Right lobe of liver (tissue), 6 donors: ENCODE measurements around the gene SMPD3. TPM values are rescaled to one million over a fixed set of nuclear protein-coding genes. Genes with fewer than 3 reads are reported as not detected.

Experiments
- ATAC-seq, 4 donors: fragments of 200-7000 bp; cut with Tn5 transposase; one replicate each; pipeline ENCODE4 v1.9.1; 2020; ENCODE audit warnings: mild to moderate bottlenecking in 4 of 4, moderate library complexity in 4 of 4
- DNase-seq, 3 donors: peaks; one replicate each; pipeline ENCODE4 v3.0.0-alpha.2; 2020
- H3K27ac ChIP-seq, 3 donors: fragments of 200-600 bp; one replicate each; pipeline ENCODE4 v1.8.0; 2022
- H3K27me3 ChIP-seq, 2 donors: fragments of 200-600 bp; one replicate each; pipeline ENCODE4 v1.8.0; 2022
- H3K36me3 ChIP-seq, 4 donors: fragments of 200-600 bp; sonication (generic) in 1 of 4; one replicate each; pipeline versions ENCODE4 v1.5.1 to v1.8.0; 2017 to 2022; ENCODE audit warnings: control low read depth in 1 of 4
- H3K4me1 ChIP-seq, 4 donors: fragments of 200-600 bp; sonication (generic) in 1 of 4; one replicate each; pipeline versions ENCODE4 v1.5.1 to v1.8.0; 2017 to 2022; ENCODE audit warnings: control low read depth in 1 of 4
- H3K4me3 ChIP-seq, 3 donors: fragments of 200-600 bp; one replicate each; pipeline ENCODE4 v1.8.0; 2022
- H3K9me3 ChIP-seq, 4 donors: fragments of 200-600 bp; sonication (generic) in 1 of 4; one replicate each; pipeline versions ENCODE4 v1.5.1 to v1.8.0; 2017 to 2022; ENCODE audit warnings: control low read depth in 1 of 4
- CTCF ChIP-seq, 4 donors: fragments of 200-600 bp in 3 of 4; fragments of 450-650 bp in 1 of 4; IDR thresholded peaks; one replicate each; pipeline versions ENCODE4 v1.5.1 to v1.8.0; 2016 to 2022; ENCODE audit warnings: antibody characterized with exemption in 4 of 4, mild to moderate bottlenecking in 2 of 4
- POLR2A ChIP-seq: fragments of 450-650 bp; IDR thresholded peaks from one replicate; pipeline ENCODE4 v1.6.1; 2017; ENCODE audit warnings: antibody characterized with exemption, mild to moderate bottlenecking
- WGBS: methylation state at CpG from one replicate; pipeline ENCODE4 v1.1.6; 2018; ENCODE audit warnings: low coverage, low lambda C conversion rate; ENCODE audit not compliant: insufficient coverage; ENCODE audit errors: missing lambda C conversion rate; 5-methylcytosine and 5-hydroxymethylcytosine counted together
- intact Hi-C, 2 donors: fragments of 100-400 bp; cut with DNase I; formaldehyde crosslinking; loops; one replicate each; pipeline versions ENCODE4 v1.11.2 to v1.14.1; 2022
- total RNA-seq, 6 experiments: library from RNA; depleted of rRNA in 2 of 6; stranded (reverse); fragments of >200 nt in 2 of 6; fragmentation: NEBNext Ultra II Directional in 3 of 6; extraction: Animal tissue kit (Norgen Biotek cat#: 25700) in 3 of 6; gene quantifications; one replicate each; pipeline versions ENCODE4 v1.1.0 to v1.2.4, GENCODE V29; 2016 to 2023
- donor health status: DM: no; HTN: yes; CAD: no.
- donor health status: DM: no; HTN: no; CAD: no.
- donor health status: DM: no; HTN: no; CAD: no.
- donor health status: DM: no; HTN: yes; CAD: no.
- donor health status: DM: no; HTN: yes; CAD: no.

Gene SMPD3
- total RNA-seq, 6 experiments from 2014 or later, result 0.18 to 27.2 (median 5.0) TPM

- H3K27ac ChIP-seq, result no peak overlapping the region
- DNase-seq, result no peak
- H3K4me1 ChIP-seq, result no peaks in the 10 kb centered on the region
- WGBS, result 62% methylated on average over 8 of the region's 9 CpGs
- intact Hi-C loops, result no loop called here
- no peaks in the 10 kb centered on the region for H3K9me3 ChIP-seq
- H3K4me3 ChIP-seq, result no peak overlapping the region
- H3K36me3 ChIP-seq, result no peaks in the 10 kb centered on the region
- ATAC-seq, result no peak
- no peak for TF ChIP-seq CTCF (IDR thresholded peaks at IDR 0.05)
- no peak for TF ChIP-seq POLR2A
- no peaks in the 10 kb centered on the region for H3K27me3 ChIP-seq
Measured at GRCh38 chr16:68425498-68426346, 22.6 kb downstream of the SMPD3 start.

- intact Hi-C loops, result no loop called here
- Histone ChIP-seq H3K36me3 (no peaks in the 10 kb centered on the region), H3K4me3 (no peak overlapping the region), H3K27me3 (no peaks in the 10 kb centered on the region), H3K9me3 (no peaks in the 10 kb centered on the region), H3K4me1 (no peaks in the 10 kb centered on the region), H3K27ac (no peak overlapping the region)
- DNase-seq, result no peak
- peak in 1 of 4 donors; percentile 23 for ATAC-seq
- 51% methylated on average over 2 of the region's 5 CpGs for WGBS
- TF ChIP-seq CTCF (IDR thresholded peaks at IDR 0.05) (no peak), POLR2A (no peak)
Measured at GRCh38 chr16:68423771-68424170, 24.5 kb downstream of the SMPD3 start.

- no CpG with 5 or more reads among the region's 4 CpGs for WGBS
- TF ChIP-seq POLR2A, result no peak
- no peak for TF ChIP-seq CTCF (IDR thresholded peaks at IDR 0.05)
- no peak for DNase-seq
Measured at GRCh38 chr16:68422396-68422960, 25.8 kb downstream of the SMPD3 start.

GRCh38 chr16:68421076-68421475 is 27.2 kb downstream of the SMPD3 start:
- intact Hi-C loops, result no loop called here
- H3K27ac ChIP-seq, result no peak overlapping the region
- no peak for TF ChIP-seq POLR2A
- H3K4me3 ChIP-seq, result no peak overlapping the region
- no peaks in the 10 kb centered on the region for H3K9me3 ChIP-seq
- 85% methylated on average over 5 of the region's 5 CpGs for WGBS
- ATAC-seq (no peak), DNase-seq (no peak)
- no peaks in the 10 kb centered on the region for H3K36me3 ChIP-seq
- H3K4me1 ChIP-seq, result peaks cover 0 to 23% (median 13%) of the 10 kb centered on the region in 4 donors
- no peaks in the 10 kb centered on the region for H3K27me3 ChIP-seq

More at GRCh38 chr16:68422396-68422960, 25.8 kb downstream of the SMPD3 start:
- Histone ChIP-seq H3K4me1 (peaks cover 0 to 10% (median 4%) of the 10 kb centered on the region in 4 donors), H3K27ac (no peak overlapping the region), H3K36me3 (no peaks in the 10 kb centered on the region), H3K4me3 (no peak overlapping the region), H3K27me3 (no peaks in the 10 kb centered on the region), H3K9me3 (no peaks in the 10 kb centered on the region)
- intact Hi-C loops, result no loop called here
- no peak for ATAC-seq

GRCh38 chr16:68420366-68420942 is 27.9 kb downstream of the SMPD3 start:
- no peak for ATAC-seq
- Histone ChIP-seq H3K27ac (no peak overlapping the region), H3K27me3 (no peaks in the 10 kb centered on the region), H3K4me3 (no peak overlapping the region), H3K4me1 (peaks cover 0 to 29% (median 16%) of the 10 kb centered on the region in 4 donors), H3K9me3 (no peaks in the 10 kb centered on the region), H3K36me3 (no peaks in the 10 kb centered on the region)
- intact Hi-C loops, result no loop called here
- DNase-seq, result no peak
- TF ChIP-seq POLR2A (no peak), CTCF (IDR thresholded peaks at IDR 0.05) (no peak)
- 70% methylated on average over 2 of the region's 4 CpGs for WGBS
